Measurements from ENCODE around the gene HSBP1L1.

DNA sequence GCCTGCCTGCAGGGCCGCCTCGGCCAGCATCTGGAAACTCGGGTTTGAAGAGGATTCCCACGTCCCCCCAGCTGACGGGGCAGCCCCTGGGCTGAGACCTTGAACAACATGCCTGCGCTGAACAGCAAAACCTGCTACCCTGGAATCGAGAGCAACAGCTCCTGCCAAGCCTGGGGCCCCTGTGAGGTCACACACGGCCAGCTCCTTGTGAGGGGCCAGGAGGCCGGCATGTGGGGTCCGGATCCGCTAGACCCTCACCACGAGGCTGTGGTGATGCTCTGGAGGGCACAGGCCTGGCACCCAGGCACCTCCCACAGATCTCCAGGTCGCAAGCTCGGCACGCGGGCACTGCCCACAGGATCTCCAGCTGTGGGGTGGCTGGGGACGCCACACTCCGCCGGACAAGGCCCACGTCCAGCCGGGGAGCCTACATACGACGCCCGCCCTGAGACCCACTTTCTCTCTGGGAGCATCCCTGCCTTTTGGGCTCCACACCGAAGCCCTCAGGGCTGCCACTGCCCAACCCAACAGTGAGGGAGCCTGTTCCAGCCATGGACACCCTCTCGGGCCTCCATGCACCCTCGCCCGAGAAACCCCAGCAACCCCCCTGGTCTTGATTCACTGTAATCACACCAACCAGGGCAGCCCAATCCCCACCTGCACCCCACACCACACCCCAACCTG lies 47.1 kb upstream of the HSBP1L1 start:
- TF ChIP-seq EZH2 (IDR thresholded peaks at IDR 0.05) (no peak), FOXP2 (optimal IDR thresholded peaks at IDR 0.05; ENCODE audit: control extremely low read depth, extremely low read length, insufficient read depth) (no peak), POLR2AphosphoS5 (IDR thresholded peaks at IDR 0.05; ENCODE audit: borderline replicate concordance, low read depth, low read length) (no peak)

Data from SK-N-MC (cell line).